Muscle layer of colon (tissue), 2 donors: ENCODE measurements around the gene SLC1A1.
"Not testable (repeated sequence)": the region's sequence is repeated elsewhere in the genome, so short reads cannot be mapped to it uniquely, and the experiment has no call there.

ENCODE experiments used
- H3K27ac ChIP-seq: one replicate; pipeline ENCODE4 v1.7.0; 2013; ENCODE audit warnings: low read depth, mild to moderate bottlenecking, low read length, moderate library complexity
- H3K27me3 ChIP-seq, 2 donors: one replicate each; pipeline ENCODE4 v1.7.0; 2013; ENCODE audit warnings: low read length in 2 of 2, mild to moderate bottlenecking in 2 of 2; ENCODE audit not compliant: insufficient read depth in 2 of 2, control insufficient read depth in 1 of 2
- H3K36me3 ChIP-seq: one replicate; pipeline ENCODE4 v1.7.0; 2013; ENCODE audit warnings: mild to moderate bottlenecking, low read length; ENCODE audit not compliant: insufficient read depth
- H3K4me1 ChIP-seq: one replicate; pipeline ENCODE4 v1.7.0; 2013; ENCODE audit warnings: mild to moderate bottlenecking, low read length; ENCODE audit not compliant: insufficient read depth
- H3K4me3 ChIP-seq, 2 donors: one replicate each; pipeline ENCODE4 v1.7.0; 2013; ENCODE audit warnings: low read length in 2 of 2, low read depth in 1 of 2, mild to moderate bottlenecking in 1 of 2, moderate library complexity in 1 of 2
- H3K9ac ChIP-seq: one replicate; pipeline ENCODE4 v1.7.0; 2013; ENCODE audit warnings: low read length
- H3K9me3 ChIP-seq: one replicate; pipeline ENCODE4 v1.7.0; 2013; ENCODE audit warnings: mild to moderate bottlenecking, low read length
- donor health status: abdominal sarcoma.
- donor health status: Adenocarcinoma of cecum.

SLC1A1 gene

GRCh38 chr9:4520055-4520454 is 29.8 kb downstream of the SLC1A1 start:
- no peak overlapping the region for H3K27ac ChIP-seq
- H3K9ac ChIP-seq = no peak overlapping the region
- no peak overlapping the region for H3K4me3 ChIP-seq
- no peaks in the 10 kb centered on the region for H3K9me3 ChIP-seq
- H3K4me1 ChIP-seq = peaks cover 25% of the 10 kb centered on the region
- no peaks in the 10 kb centered on the region for H3K27me3 ChIP-seq
- H3K36me3 ChIP-seq = no peaks in the 10 kb centered on the region

GRCh38 chr9:4530375-4530774 is 40.1 kb downstream of the SLC1A1 start:
- no peaks in the 10 kb centered on the region for H3K36me3 ChIP-seq
- no peak overlapping the region for H3K27ac ChIP-seq
- H3K4me1 ChIP-seq = no peaks in the 10 kb centered on the region
- H3K9ac ChIP-seq = no peak overlapping the region
- no peaks in the 10 kb centered on the region for H3K27me3 ChIP-seq
- no peak overlapping the region for H3K4me3 ChIP-seq
- H3K9me3 ChIP-seq = no peaks in the 10 kb centered on the region

- H3K9me3 ChIP-seq, H3K27ac ChIP-seq, H3K4me3 ChIP-seq, H3K36me3 ChIP-seq, H3K27me3 ChIP-seq, H3K4me1 ChIP-seq, H3K9ac ChIP-seq: not testable (repeated sequence)
These were observed 40.6 kb downstream of the SLC1A1 start for GRCh38 chr9:4530831-4531230.

GRCh38 chr9:4531355-4531754 is 41.1 kb downstream of the SLC1A1 start:
- H3K9ac ChIP-seq, H3K9me3 ChIP-seq, H3K36me3 ChIP-seq, H3K27me3 ChIP-seq, H3K27ac ChIP-seq, H3K4me3 ChIP-seq, H3K4me1 ChIP-seq: not testable (repeated sequence)

- not testable (repeated sequence) for H3K4me1 ChIP-seq, H3K36me3 ChIP-seq, H3K9ac ChIP-seq, H3K9me3 ChIP-seq, H3K4me3 ChIP-seq, H3K27me3 ChIP-seq, H3K27ac ChIP-seq
These were observed 43.6 kb downstream of the SLC1A1 start for GRCh38 chr9:4533881-4534280.

GRCh38 chr9:4536196-4536595 is 45.9 kb downstream of the SLC1A1 start:
- H3K9me3 ChIP-seq, H3K4me3 ChIP-seq, H3K9ac ChIP-seq, H3K36me3 ChIP-seq, H3K4me1 ChIP-seq, H3K27ac ChIP-seq, H3K27me3 ChIP-seq: not testable (repeated sequence)

GRCh38 chr9:4537581-4537980 is 47.3 kb downstream of the SLC1A1 start:
- H3K4me3 ChIP-seq = no peak overlapping the region

GRCh38 chr9:4538107-4538506 is 47.8 kb downstream of the SLC1A1 start:
- Histone ChIP-seq H3K4me3 (no peak overlapping the region), H3K4me1 (no peaks in the 10 kb centered on the region), H3K9me3 (no peaks in the 10 kb centered on the region), H3K9ac (no peak overlapping the region), H3K36me3 (no peaks in the 10 kb centered on the region), H3K27me3 (no peaks in the 10 kb centered on the region), H3K27ac (no peak overlapping the region)

More at GRCh38 chr9:4537581-4537980, 47.3 kb downstream of the SLC1A1 start:
- Histone ChIP-seq H3K36me3 (no peaks in the 10 kb centered on the region), H3K27me3 (no peaks in the 10 kb centered on the region), H3K27ac (no peak overlapping the region), H3K9ac (no peak overlapping the region), H3K4me1 (no peaks in the 10 kb centered on the region), H3K9me3 (no peaks in the 10 kb centered on the region)

- Histone ChIP-seq H3K27me3 (no peaks in the 10 kb centered on the region), H3K4me3 (no peak overlapping the region), H3K36me3 (no peaks in the 10 kb centered on the region), H3K9me3 (no peaks in the 10 kb centered on the region), H3K27ac (no peak overlapping the region), H3K9ac (no peak overlapping the region), H3K4me1 (no peaks in the 10 kb centered on the region)
These were observed 48.4 kb downstream of the SLC1A1 start for GRCh38 chr9:4538621-4539020.

GRCh38 chr9:4540425-4540824 is 50.2 kb downstream of the SLC1A1 start:
- H3K4me1 ChIP-seq = no peaks in the 10 kb centered on the region
- H3K9ac ChIP-seq = no peak overlapping the region
- no peaks in the 10 kb centered on the region for H3K9me3 ChIP-seq
- H3K27ac ChIP-seq = no peak overlapping the region
- no peaks in the 10 kb centered on the region for H3K36me3 ChIP-seq
- no peaks in the 10 kb centered on the region for H3K27me3 ChIP-seq
- H3K4me3 ChIP-seq = no peak overlapping the region

- Histone ChIP-seq H3K9ac (no peak overlapping the region), H3K27me3 (no peaks in the 10 kb centered on the region), H3K36me3 (no peaks in the 10 kb centered on the region), H3K4me3 (no peak overlapping the region), H3K27ac (no peak overlapping the region), H3K4me1 (no peaks in the 10 kb centered on the region), H3K9me3 (no peaks in the 10 kb centered on the region)
These were observed 51.0 kb downstream of the SLC1A1 start for GRCh38 chr9:4541281-4541680.

- no peaks in the 10 kb centered on the region for H3K36me3 ChIP-seq
- H3K27ac ChIP-seq = no peak overlapping the region
- H3K4me1 ChIP-seq = peaks cover under 1% of the 10 kb centered on the region
- H3K9ac ChIP-seq = no peak overlapping the region
- no peak overlapping the region for H3K4me3 ChIP-seq
- no peaks in the 10 kb centered on the region for H3K27me3 ChIP-seq
- H3K9me3 ChIP-seq = no peaks in the 10 kb centered on the region
These were observed 51.6 kb downstream of the SLC1A1 start for GRCh38 chr9:4541856-4542255.
